GM08714 (cell line): ENCODE measurements around the gene RAPGEF2.
"Not testable (repeated sequence)": the region's sequence is repeated elsewhere in the genome, so short reads cannot be mapped to it uniquely, and the experiment has no call there.

ENCODE experiments used
- H3K4me3 ChIP-seq: fragments of 200-500 bp; sonication (Bioruptor generic); 2 replicates; pipeline ENCODE4 v1.5.1; 2014; ENCODE audit warnings: mild to moderate bottlenecking, low read length, inconsistent platforms
- ZNF274 ChIP-seq: IDR thresholded peaks from 2 replicates; pipeline ENCODE4 v1.6.1; 2012; ENCODE audit warnings: mild to moderate bottlenecking, low read depth, low read length

The RAPGEF2 gene

DNA sequence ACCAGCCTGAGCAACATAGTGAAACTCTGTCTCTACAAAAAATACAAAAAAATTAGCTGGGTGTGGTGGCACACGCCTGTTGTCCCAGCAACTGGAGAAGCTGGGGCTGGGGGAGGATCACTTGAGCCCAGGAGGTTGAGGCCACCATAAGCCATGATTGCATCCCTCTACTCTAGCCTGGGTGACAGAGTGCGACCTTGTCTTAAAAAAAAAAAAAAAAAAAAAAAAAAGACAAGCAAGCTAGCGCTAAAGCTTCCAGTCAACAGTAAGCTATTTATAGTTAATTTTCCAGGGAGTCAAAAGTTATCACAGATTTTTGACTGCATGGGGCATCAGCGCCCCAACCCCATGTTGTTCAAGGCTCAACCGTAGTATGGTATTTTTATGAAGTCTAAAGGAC, 273.4 kb downstream of the RAPGEF2 start:
- no peak overlapping the region for H3K4me3 ChIP-seq
- TF ChIP-seq ZNF274, result no peak

- H3K4me3 ChIP-seq, result no peak overlapping the region
- no peak for TF ChIP-seq ZNF274
These were observed 275.3 kb downstream of the RAPGEF2 start for GRCh38 chr4:159378056-159378616.

DNA sequence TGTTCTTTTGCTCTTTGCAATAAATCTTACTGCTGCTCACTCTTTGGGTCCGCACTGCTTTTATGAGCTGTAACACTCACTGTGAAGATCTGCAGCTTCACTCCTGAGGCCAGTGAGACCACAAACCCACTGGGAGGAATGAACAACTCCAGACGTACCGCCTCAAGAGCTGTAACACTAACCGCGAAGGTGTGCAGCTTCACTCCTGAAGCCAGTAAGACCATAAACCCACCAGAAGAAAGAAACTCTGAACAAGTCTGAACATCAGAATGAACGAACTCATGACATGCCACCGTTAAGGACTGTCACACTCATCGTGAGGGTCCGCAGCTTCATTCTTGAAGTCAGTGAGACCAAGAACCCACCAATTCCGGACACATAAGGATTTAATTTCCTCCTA, 276.2 kb downstream of the RAPGEF2 start:
- not testable (repeated sequence) for H3K4me3 ChIP-seq

GRCh38 chr4:159379836-159380235, 277.0 kb downstream of the RAPGEF2 start:
- H3K4me3 ChIP-seq, result no peak overlapping the region
- no peak for TF ChIP-seq ZNF274

- no peak overlapping the region for H3K4me3 ChIP-seq
- TF ChIP-seq ZNF274, result no peak
These were observed 280.1 kb downstream of the RAPGEF2 start for GRCh38 chr4:159382856-159383561.

DNA sequence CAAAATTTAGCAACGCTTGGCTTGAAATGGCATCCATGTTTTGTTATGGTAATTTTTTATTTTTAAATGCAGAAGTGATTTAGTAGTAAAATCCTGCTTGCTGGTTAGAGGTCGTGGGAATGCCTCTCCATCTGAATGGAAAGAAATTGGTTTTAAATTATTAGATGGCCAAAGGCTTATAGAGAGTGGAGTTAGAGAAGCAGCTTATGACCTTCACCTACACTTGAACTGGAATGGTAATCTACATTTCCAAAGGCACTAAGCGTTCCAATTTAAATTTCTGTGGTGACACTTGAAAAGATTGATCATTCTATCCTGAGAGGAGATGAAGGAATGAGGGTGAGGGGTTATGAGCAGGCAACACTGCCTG, 280.7 kb downstream of the RAPGEF2 start:
- no peak for TF ChIP-seq ZNF274

GRCh38 chr4:159384017-159384416, 281.1 kb downstream of the RAPGEF2 start:
- no peak for TF ChIP-seq ZNF274
- H3K4me3 ChIP-seq, result no peak overlapping the region

More for the DNA sequence above, 280.7 kb downstream of the RAPGEF2 start:
- no peak overlapping the region for H3K4me3 ChIP-seq

DNA sequence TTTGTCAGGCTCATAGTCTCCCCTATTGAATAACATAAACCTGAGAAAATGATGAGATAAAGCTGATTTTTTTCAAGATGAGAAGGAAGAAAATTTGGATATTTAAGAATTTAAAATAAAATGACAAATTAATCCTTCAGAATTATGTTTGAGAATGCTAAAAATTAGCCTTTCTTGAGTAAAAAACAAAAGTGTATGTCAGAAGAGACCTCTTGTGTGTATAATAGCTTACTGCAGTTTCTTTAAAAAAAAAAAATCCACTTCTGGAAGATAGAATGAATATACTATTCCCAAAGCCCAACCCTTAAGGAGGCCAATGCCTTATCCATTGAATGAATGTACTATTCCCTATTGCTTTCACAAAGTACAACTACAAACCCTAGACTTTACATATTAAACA, 281.8 kb downstream of the RAPGEF2 start:
- no peak for TF ChIP-seq ZNF274
- no peak overlapping the region for H3K4me3 ChIP-seq

DNA sequence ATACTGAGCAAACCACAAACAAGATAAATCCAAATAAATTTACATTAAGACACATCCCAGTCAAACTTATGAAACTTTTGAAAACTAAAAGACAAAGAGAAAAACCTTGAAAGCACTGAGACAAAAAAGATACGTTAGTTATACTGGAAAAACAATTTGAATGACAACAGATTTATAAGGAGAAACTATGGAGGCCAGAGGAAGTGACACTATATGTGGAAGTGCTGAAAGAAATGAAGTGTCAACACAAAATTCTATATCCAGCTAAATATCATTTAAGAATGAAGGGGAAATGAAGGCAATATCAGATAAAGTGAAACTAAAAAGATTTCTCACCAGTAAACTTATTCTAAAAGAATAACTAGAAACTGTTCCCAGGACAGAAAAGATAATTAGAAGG, 283.7 kb downstream of the RAPGEF2 start:
- TF ChIP-seq ZNF274, result no peak

DNA sequence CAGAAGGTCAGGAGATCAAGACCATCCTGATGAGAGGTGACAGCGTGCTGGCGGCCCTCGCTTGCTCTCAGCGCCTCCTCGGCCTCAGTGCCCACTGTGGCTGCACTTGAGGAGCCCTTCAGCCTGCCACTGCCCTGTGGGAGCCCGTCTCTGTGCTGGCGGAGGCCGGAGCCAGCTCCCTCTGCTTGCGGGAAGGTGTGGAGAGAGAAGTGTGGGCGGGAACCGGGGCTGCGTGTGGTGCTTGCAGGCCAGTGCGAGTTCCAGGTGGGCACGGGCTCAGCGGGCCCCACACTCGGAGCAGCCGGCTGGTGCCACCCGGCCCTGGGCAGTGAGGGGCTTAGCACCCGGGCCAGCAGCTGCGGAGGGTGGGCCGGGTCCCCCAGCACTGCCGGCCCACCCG, 286.9 kb downstream of the RAPGEF2 start:
- H3K4me3 ChIP-seq, result no peak overlapping the region
- no peak for TF ChIP-seq ZNF274

More for the DNA sequence above, 283.7 kb downstream of the RAPGEF2 start:
- H3K4me3 ChIP-seq, result no peak overlapping the region

DNA sequence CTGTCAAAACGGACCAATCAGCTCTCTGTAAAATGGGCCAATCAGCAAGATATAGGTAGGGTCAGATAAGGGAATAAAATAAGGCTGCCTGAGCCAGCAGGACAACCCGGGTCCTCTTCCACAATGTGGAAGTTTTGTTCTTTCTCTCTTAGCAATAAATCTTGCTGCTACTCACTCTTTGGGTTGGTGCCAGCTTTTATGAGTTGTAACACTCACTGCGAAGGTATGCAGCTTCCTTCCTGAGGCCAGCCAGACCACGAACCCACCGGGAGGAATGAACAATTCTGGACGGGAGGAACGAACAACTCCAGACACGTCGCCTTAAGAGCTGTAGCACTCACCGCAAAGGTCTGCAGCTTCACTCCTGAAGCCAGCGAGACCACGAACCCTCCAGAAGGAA, 287.8 kb downstream of the RAPGEF2 start:
- TF ChIP-seq ZNF274, result no peak

GRCh38 chr4:159395693-159396092, 292.8 kb downstream of the RAPGEF2 start:
- no peak for TF ChIP-seq ZNF274
- no peak overlapping the region for H3K4me3 ChIP-seq

More for the DNA sequence above, 287.8 kb downstream of the RAPGEF2 start:
- H3K4me3 ChIP-seq, result no peak overlapping the region

DNA sequence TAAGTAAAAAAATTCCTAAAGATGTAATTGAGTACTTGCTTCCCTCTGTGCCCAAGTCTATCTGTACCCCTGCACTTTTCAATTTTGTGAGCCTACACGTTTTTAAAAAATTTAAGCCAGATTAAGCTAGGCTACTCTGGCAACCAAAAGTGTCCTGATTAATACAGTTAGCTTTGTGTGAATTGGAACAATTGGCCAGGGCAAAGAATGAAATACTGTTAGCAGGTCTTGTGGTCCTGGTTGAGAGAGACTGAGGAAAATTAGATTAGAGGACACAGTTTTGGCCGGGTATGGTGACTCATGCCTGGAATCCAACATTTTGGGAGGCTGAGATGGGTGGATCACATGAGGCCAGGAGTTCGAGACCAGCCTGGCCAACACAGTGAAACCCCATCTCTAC, 293.3 kb downstream of the RAPGEF2 start:
- no peak for TF ChIP-seq ZNF274
- no peak overlapping the region for H3K4me3 ChIP-seq

DNA sequence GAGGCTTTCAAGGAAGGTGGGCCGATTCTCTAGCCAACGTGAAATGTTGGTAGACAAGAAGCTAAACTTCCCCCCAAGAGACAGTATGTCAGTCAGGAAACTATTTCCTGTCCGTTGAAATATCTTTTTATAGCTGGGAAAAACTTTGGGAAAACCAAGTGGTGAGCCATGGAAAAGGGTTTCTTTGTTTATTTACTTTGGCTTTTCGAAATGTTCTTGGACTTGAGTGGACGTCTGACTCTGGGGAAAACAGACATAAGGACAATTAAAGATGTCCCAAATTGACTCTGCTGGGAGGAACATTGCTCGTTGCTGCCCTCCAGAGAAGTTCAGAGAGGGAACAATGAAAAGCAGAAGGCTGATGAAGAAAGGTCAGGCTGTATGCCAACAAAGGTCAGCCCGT, 295.4 kb downstream of the RAPGEF2 start:
- H3K4me3 ChIP-seq, result no peak overlapping the region
- TF ChIP-seq ZNF274, result no peak

GRCh38 chr4:159400558-159401225, 297.8 kb downstream of the RAPGEF2 start:
- no peak overlapping the region for H3K4me3 ChIP-seq
- no peak for TF ChIP-seq ZNF274
